Measurements from ENCODE around the gene XKR8.

The XKR8 gene

GRCh38 chr1:27940870-27941560 lies 18.8 kb upstream of the XKR8 start:
- TF ChIP-seq CTCF (conservative IDR thresholded peaks at IDR 0.05; ENCODE audit: low read depth, low read length), result no peak
- no peak overlapping the region for H3K27ac ChIP-seq
- no peak overlapping the region for H3K9ac ChIP-seq
- no peak overlapping the region for H3K4me3 ChIP-seq (IDR thresholded peaks at IDR 0.05; ENCODE audit: insufficient read depth, low read depth, low read length)
- H3K27me3 ChIP-seq (ENCODE audit: insufficient read depth, low read depth), result no peaks in the 10 kb centered on the region
- no peaks in the 10 kb centered on the region for H3K36me3 ChIP-seq (ENCODE audit: insufficient read depth)
- H2AFZ ChIP-seq (ENCODE audit: low read depth), result no peak overlapping the region
- no peaks in the 10 kb centered on the region for H4K20me1 ChIP-seq (ENCODE audit: insufficient read depth)
- H3K4me1 ChIP-seq (ENCODE audit: low read depth, poor library complexity, severe bottlenecking), result peaks cover 21% of the 10 kb centered on the region
- no peaks in the 10 kb centered on the region for H3K79me2 ChIP-seq (ENCODE audit: insufficient read depth, low read depth)
- no peak overlapping the region for H3K4me2 ChIP-seq

GRCh38 chr1:27941671-27942540 lies 17.9 kb upstream of the XKR8 start:
- no peak overlapping the region for H3K4me2 ChIP-seq
- H3K4me3 ChIP-seq (IDR thresholded peaks at IDR 0.05; ENCODE audit: insufficient read depth, low read depth, low read length), result no peak overlapping the region
- H3K4me1 ChIP-seq (ENCODE audit: low read depth, poor library complexity, severe bottlenecking), result peaks cover 21% of the 10 kb centered on the region
- H3K36me3 ChIP-seq (ENCODE audit: insufficient read depth), result no peaks in the 10 kb centered on the region
- no peaks in the 10 kb centered on the region for H3K27me3 ChIP-seq (ENCODE audit: insufficient read depth, low read depth)
- no peak overlapping the region for H2AFZ ChIP-seq (ENCODE audit: low read depth)
- H3K27ac ChIP-seq, result no peak overlapping the region
- no peak overlapping the region for H3K9ac ChIP-seq
- TF ChIP-seq CTCF (conservative IDR thresholded peaks at IDR 0.05; ENCODE audit: low read depth, low read length), result no peak
- no peaks in the 10 kb centered on the region for H4K20me1 ChIP-seq (ENCODE audit: insufficient read depth)
- no peaks in the 10 kb centered on the region for H3K79me2 ChIP-seq (ENCODE audit: insufficient read depth, low read depth)

- H3K36me3 ChIP-seq (ENCODE audit: insufficient read depth), result no peaks in the 10 kb centered on the region
- H3K79me2 ChIP-seq (ENCODE audit: insufficient read depth, low read depth), result no peaks in the 10 kb centered on the region
- no peak overlapping the region for H3K9ac ChIP-seq
- no peak overlapping the region for H3K27ac ChIP-seq
- H4K20me1 ChIP-seq (ENCODE audit: insufficient read depth), result no peaks in the 10 kb centered on the region
- no peak overlapping the region for H3K4me3 ChIP-seq (IDR thresholded peaks at IDR 0.05; ENCODE audit: insufficient read depth, low read depth, low read length)
- H3K27me3 ChIP-seq (ENCODE audit: insufficient read depth, low read depth), result no peaks in the 10 kb centered on the region
- no peak for TF ChIP-seq CTCF (conservative IDR thresholded peaks at IDR 0.05; ENCODE audit: low read depth, low read length)
- H3K4me1 ChIP-seq (ENCODE audit: low read depth, poor library complexity, severe bottlenecking), result no peaks in the 10 kb centered on the region
- H3K4me2 ChIP-seq, result no peak overlapping the region
- no peak overlapping the region for H2AFZ ChIP-seq (ENCODE audit: low read depth)
Observed at GRCh38 chr1:27945020-27945419, 14.8 kb upstream of the XKR8 start.

GRCh38 chr1:27949027-27949426 lies 10.7 kb upstream of the XKR8 start:
- H3K79me2 ChIP-seq (ENCODE audit: insufficient read depth, low read depth), result no peaks in the 10 kb centered on the region
- no peaks in the 10 kb centered on the region for H3K4me1 ChIP-seq (ENCODE audit: low read depth, poor library complexity, severe bottlenecking)
- no peak overlapping the region for H3K27ac ChIP-seq
- no peak for TF ChIP-seq CTCF (conservative IDR thresholded peaks at IDR 0.05; ENCODE audit: low read depth, low read length)
- no peak overlapping the region for H3K9ac ChIP-seq
- no peaks in the 10 kb centered on the region for H4K20me1 ChIP-seq (ENCODE audit: insufficient read depth)
- no peak overlapping the region for H3K4me2 ChIP-seq
- no peak overlapping the region for H2AFZ ChIP-seq (ENCODE audit: low read depth)
- no peaks in the 10 kb centered on the region for H3K27me3 ChIP-seq (ENCODE audit: insufficient read depth, low read depth)
- no peak overlapping the region for H3K4me3 ChIP-seq (IDR thresholded peaks at IDR 0.05; ENCODE audit: insufficient read depth, low read depth, low read length)
- H3K36me3 ChIP-seq (ENCODE audit: insufficient read depth), result no peaks in the 10 kb centered on the region
